NCI-H2171 (cell line): ENCODE measurements around the gene DYNC1LI1.

Experiments
- DNase-seq: peaks from one replicate; lab custom pipeline; 2025; lab: John Stamatoyannopoulos, UW

Gene DYNC1LI1

DNA sequence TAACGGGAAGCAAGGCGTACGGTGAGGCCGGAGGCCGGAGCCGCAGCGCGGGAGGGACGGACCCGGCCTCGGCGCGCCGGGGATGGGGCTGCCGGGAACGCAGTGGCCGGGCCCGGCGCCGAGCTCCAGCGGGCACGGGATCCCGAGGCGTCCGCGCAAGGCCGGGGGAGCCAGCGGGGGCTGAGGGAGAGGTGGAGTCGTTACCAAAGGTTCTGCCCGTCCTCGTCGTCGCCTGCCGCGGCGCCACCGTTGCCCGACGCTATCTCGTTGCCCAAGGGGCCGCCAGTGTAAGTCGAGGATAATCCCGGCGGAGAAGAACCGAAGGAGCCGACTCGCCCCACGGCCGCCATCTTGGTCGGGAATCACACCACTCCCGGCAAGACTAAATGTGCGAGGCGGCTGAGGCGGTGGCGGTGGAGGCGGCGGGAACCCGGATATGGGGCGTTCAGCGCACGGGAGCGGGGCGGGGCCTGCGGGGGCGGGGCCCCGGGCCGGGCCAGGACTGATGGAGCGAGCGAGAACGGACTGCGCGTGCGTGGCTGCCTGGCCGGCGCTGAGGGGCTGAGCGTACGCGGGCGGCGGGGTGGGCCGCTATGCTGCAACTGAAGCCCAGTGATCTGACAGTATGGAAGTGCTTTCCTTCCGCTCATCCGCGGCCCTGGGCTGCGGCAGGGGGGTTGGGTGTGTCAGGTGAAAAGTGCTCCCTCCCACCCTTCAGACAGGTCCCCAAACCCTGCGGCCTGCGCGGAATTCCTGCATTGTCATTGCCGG, at the start of gene DYNC1LI1:
Gene DYNC1LI1, minus strand, starts transcription at position 438 of the 771 bp plus-strand sequence. Its CDS starts 88 bp downstream, at position 350.
- peak; percentile 73 for DNase-seq

- no peak for DNase-seq
Measured at GRCh38 chr3:32619395-32619794, 48.7 kb upstream of the DYNC1LI1 start.

DNA sequence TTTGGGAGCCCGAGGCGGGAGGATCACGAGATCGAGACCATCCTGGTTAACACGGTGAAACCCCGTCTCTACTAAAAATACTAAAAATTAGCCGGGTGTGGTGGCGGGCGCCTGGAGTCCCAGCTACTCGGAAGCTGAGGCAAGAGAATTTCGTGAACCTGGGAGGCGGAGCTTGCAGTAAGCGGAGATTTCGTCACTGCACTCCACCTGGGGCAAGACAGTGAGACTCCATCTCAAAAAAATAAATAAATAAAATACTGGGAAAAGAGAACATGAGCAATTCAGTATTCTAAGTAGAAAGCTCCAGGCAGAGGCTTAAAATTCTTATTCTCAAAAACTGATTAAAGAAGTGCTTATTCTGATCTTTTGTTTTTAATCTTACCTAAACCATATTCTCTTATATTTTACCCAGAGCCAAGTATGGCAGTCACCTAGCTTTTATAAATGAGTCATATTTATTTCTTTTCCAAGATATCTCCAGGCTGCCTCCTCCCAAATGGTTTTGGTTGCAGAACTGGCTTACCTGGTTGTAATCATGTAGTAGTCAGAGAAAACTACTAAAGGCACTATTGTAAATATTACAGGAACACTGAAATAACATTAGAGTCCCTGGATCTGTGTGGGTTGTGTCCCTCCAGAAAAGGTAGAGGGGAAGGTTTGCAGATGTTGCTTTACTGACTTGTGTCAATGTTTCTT, 45.8 kb upstream of the DYNC1LI1 start:
- DNase-seq = no peak

DNA sequence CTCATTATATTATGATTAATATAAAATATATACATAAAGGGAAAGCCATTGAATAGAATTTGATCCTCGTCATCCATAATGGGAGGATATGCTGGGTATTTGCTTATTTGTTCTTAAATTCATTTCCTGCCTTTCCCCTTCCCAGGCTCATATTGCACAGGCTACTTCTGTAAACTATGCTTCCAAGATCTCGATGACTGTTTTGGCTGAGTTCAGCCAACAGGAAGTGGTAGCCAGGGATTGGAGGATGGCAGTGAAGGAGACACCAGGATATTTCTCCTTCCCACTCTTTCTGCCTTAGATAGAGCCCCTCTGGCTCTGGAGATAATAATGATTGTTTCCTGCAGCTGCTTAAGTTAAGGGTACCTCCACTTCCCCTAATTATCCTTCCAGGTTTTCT, 44.3 kb upstream of the DYNC1LI1 start:
- no peak for DNase-seq

DNA sequence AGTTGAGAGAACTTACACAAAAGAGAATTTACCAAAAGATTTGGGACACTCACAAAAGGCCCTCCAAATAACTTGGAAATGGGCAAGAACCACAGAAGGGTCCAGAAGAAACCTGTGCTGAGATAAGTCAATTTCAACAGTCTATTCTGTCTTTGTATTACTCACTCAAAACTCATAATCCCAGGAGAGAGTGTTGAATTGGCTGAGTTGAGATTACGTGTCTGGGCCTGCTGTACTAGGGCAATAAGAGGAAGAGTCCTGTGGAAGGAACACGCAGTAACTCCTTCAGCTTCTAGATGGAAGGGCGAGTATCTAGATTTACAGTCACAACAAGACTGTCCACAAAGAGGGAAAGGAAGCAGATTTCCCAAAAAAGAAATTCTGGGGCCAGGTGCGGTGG, 42.5 kb upstream of the DYNC1LI1 start:
- DNase-seq = no peak

GRCh38 chr3:32612547-32612946, 41.9 kb upstream of the DYNC1LI1 start:
- no peak for DNase-seq

DNA sequence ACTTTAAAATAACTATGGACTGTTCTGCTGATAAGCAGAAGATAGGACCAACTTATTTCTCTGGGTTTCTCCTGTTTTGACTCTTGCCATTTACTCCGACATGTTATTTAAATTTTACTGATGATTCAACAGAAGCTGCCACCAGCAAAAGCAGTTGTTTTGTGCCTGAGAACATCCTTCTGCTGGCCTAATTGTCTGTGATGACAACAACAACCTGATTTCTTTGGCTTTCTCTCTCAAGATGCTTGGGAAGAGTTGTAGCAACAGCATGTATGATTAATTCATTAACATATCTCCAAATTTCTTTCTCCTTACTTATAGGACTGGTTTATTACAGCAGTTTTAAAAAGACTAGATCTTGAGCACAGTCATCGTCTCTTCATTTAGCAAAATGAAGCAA, 36.9 kb upstream of the DYNC1LI1 start:
- DNase-seq = no peak

DNA sequence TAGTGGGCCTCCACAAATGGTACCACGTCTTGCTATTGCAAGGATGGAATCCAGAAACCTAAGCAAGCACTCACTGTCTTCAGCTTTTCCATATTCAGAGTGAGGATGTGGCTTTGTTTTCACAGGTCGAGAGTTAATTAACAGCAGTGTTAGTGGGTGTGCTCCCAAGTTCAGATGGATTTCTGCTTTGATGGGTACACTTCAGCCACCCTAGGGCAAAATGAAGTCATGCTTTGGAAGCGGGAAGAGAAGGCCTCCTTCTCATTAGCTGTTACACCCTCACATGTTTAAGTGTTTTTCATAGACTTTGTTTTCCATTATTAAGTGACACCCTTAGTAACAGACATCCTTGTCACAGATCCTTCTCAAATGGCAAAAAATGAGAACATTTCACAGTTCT, 36.3 kb upstream of the DYNC1LI1 start:
- no peak for DNase-seq

DNA sequence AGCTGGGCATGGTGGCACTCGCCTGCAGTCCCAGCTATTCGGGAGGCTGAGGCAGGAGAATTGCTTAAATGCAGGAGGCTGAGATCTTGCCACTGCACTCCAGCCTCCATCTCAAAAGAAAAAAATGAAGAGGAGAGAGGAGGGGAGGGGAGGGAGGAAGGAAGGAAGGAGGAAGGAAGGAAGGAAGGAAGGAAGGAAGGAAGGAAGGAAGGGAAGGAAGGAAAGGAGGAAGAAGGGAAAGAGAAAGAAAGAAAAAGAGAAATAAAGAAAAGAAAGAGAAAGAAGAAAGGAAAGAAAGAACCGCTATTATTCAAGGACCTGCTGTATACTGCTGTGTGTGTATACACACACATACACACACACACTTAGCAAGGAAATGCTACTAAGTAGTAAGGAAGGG, 35.6 kb upstream of the DYNC1LI1 start:
- DNase-seq = no peak

DNA sequence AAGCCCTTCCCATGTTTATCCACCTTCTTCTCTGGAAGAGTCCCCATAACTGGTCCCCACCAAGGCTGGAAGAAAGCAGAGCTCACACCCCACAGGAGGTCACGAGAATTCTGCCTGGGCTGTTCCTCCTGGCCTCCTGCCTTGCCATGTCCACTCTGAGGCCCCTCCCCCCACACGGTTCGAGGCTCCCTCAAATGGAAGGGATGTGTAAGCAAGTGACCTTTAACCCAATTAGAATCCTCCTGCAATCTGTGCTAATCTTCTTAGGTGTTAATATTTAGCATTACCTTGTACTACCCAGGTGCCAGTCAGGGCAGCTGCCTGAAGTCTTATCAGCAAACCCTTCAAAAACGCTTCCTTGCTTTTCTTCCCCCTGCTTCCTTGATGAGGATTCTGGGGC, 32.4 kb upstream of the DYNC1LI1 start:
- no peak for DNase-seq

DNA sequence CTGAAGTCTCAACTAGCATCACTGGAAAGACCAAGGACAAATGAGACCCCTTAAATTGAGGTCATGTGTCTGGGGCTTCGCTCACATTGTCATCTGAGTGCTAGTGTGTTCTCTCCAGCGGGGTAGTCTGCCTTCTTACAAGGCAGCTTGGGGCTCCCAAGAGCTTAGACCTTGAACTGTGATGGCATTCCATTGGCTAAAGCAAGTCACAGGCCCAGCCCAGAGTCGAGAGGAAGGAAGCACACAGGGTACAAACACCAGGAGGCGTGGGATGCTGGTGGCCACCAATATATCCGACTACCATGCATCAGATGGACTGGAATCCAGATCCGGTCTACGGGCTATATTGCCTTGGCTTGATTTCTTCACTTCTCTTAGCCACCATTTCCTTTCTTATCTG, 31.5 kb upstream of the DYNC1LI1 start:
- DNase-seq = no peak

DNA sequence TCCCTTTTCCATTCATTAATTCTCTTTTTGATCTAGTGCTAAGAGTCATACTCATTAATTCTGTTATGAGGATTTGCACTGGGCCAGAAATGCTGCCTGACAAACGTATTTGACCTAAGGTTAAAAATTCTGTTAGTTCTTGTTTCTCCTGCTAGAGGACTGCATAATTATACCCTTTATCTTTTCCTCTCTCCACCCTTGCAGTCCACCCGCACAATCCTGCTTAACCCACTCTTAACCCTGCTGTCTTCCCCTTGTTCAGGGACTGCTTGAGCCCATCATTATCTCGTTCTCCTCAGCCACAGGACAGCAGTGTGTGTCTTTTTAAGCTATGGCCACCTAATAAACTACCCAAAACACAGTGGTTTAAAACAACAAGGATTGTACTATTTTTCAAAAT, 31.1 kb upstream of the DYNC1LI1 start:
- DNase-seq = no peak

DNA sequence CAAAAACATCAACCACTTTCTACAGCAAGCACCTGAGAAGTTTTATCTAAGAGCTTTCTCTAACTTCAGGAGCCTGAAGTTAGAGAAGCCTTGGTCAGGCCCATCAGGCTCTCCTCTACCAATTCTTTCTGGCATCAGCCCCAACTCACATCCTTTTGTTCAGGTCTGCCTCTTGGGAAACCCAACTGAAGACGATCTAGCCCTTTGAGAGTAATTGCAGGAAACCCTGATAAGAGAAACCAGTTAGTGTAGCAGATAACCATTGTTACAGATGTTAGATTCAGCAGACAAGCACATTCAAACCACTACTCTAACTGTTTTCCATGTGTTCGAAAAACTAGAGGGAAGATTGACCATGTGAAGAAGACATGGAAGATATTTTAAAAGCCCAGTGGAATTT, 27.0 kb upstream of the DYNC1LI1 start:
- DNase-seq = no peak

GRCh38 chr3:32596909-32597369, 26.3 kb upstream of the DYNC1LI1 start:
- no peak for DNase-seq

GRCh38 chr3:32596282-32596908, 25.7 kb upstream of the DYNC1LI1 start:
- no peak for DNase-seq

DNA sequence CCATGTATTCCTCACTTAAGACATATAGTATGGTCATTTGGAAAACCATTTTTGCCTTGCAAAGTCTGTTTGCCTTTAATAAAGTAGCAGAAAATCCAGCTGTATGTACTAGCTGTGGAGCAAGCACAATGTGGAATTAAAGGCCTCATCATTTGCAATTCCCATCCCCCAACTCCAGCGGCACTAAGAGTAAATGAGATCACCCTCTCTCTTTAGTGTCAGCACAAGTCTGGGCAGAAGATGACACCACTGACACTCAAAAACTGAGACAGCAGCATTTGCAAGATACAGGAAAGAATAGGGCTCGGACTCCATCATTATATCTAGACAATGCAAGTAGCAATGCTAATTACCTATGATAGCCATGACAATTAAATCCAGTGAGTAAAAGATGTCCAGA, 24.7 kb upstream of the DYNC1LI1 start:
- DNase-seq = no peak

DNA sequence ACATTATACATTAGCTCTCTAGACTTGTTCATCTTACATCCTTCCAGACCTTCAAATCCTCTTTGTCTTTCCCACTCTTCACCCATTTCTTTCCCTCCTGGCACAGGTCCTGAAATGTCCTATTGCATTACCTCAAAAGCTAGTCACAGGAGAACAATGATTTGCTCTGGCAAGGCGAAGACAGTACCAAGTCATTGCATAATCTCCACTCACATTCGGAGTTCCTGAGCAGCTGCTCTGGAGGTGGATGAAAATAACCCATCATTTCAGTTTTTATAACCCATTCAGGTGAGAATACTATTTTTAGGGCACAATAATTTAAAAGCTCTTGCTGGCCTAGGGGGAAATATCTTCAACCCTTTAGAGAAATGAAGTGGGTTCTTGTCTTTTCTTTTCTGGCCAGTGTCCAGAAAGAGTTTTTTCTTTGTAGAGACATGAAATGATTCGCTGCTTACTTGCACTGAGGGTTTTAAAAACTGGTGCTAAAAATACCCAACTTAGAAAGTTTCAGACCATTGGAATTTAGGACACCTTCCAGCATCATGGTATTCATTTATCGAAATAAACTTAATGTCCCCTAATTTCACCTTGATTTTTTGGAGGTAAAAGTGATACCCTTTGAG, 23.4 kb upstream of the DYNC1LI1 start:
- DNase-seq = no peak

- DNase-seq = no peak
Measured at GRCh38 chr3:32592696-32593353, 22.2 kb upstream of the DYNC1LI1 start.

- DNase-seq = no peak
Measured at GRCh38 chr3:32592011-32592410, 21.4 kb upstream of the DYNC1LI1 start.

DNA sequence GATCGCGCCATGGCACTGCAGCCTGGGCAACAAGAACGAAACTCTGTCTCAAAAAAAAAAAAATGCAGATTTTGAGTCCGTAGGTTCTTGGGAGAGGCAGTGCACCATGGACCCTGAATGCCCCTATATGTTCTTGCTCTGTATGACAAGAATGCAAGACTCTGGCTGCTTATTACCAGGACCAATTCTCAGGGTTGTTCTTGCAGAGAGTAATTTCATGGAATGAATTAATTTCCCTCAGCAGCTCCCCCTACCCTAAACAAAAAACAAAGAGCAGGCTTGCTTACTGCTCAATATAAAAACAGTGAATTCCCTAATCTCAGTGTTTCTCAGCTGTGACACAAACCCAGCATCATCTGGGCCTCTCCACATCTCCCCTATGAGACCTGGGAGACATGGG, 20.5 kb upstream of the DYNC1LI1 start:
- DNase-seq = no peak

- peak; percentile 68 for DNase-seq
Measured at GRCh38 chr3:32586356-32586755, 15.7 kb upstream of the DYNC1LI1 start.

GRCh38 chr3:32584660-32585059, 14.0 kb upstream of the DYNC1LI1 start:
- DNase-seq = peak; percentile 22
